Right atrium auricular region (tissue), 2 donors: Measurements from ENCODE around the gene UCN. TPM values are rescaled to one million over a fixed set of nuclear protein-coding genes. Genes with fewer than 3 reads are reported as not detected.

Experiments
- DNase-seq: peaks from one replicate; pipeline ENCODE4 v3.0.0-alpha.2; 2019; ENCODE audit warnings: low spot score
- H3K27ac ChIP-seq, 2 donors: fragments of 200-600 bp; sonication (generic); 1 replicate in 1 of 2; 2 replicates in 1 of 2; pipeline ENCODE4 v1.5.1; 2016 to 2019
- H3K27me3 ChIP-seq, 2 donors: fragments of 200-600 bp; sonication (generic); one replicate each; pipeline versions ENCODE4 v1.5.1 to v1.6.0; 2017 to 2019
- H3K36me3 ChIP-seq: fragments of 200-600 bp; sonication (generic); one replicate; pipeline ENCODE4 v1.5.1; 2016
- H3K4me1 ChIP-seq, 2 donors: fragments of 200-600 bp; sonication (generic); one replicate each; pipeline versions ENCODE4 v1.5.1 to v1.6.0; 2017 to 2019
- H3K4me3 ChIP-seq, 2 donors: fragments of 200-600 bp; sonication (generic); 1 replicate in 1 of 2; 2 replicates in 1 of 2; pipeline ENCODE4 v1.5.1; 2017 to 2019; ENCODE audit warnings: mild to moderate bottlenecking in 1 of 2, moderate library complexity in 1 of 2
- H3K9me3 ChIP-seq, 2 donors: fragments of 200-600 bp; sonication (generic); one replicate each; pipeline ENCODE4 v1.5.1; 2019
- total RNA-seq, 2 donors: library from RNA; depleted of rRNA; stranded (reverse); fragments of >200 nt; gene quantifications; one replicate each; pipeline ENCODE4 v1.1.0, GENCODE V29; 2016
- TF ChIP-seq, protein P1 (sequence below), 2 donors: fragments of 200-600 bp; sonication (generic); IDR thresholded peaks; one replicate each; pipeline ENCODE4 v1.5.1; 2019; ENCODE audit warnings: antibody characterized with exemption in 2 of 2

UCN gene
- total RNA-seq, 2 donors from 2014 or later: 0.74 to 2.6 TPM

DNA sequence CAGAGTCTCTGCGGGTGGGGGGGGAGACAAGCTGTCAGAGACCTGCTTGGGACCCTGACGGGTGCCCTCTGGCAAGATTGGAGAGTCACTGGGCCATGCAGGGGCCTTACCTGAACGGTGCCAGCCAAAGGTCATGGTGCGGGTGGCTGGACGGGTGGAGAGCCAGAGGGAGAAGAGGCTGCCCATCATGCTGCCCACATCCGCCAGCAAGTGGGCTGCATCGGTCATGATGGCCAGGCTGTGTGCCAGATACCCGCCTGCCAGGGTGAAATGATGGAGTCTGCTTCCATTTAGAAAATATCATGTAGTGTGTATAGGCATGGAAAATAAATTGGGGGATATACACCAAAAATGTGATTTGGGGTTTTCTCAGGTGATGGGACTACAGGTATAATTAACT, 50.2 kb downstream of the UCN start:
- no peak for DNase-seq
- Histone ChIP-seq H3K36me3 (no peaks in the 10 kb centered on the region), H3K4me3 (no peak overlapping the region), H3K4me1 (peaks cover 0 to 19% of the 10 kb centered on the region in 2 donors), H3K9me3 (no peaks in the 10 kb centered on the region), H3K27me3 (peaks cover 0 to 12% of the 10 kb centered on the region in 2 donors), H3K27ac (no peak overlapping the region)
- TF ChIP-seq, protein P1, sequence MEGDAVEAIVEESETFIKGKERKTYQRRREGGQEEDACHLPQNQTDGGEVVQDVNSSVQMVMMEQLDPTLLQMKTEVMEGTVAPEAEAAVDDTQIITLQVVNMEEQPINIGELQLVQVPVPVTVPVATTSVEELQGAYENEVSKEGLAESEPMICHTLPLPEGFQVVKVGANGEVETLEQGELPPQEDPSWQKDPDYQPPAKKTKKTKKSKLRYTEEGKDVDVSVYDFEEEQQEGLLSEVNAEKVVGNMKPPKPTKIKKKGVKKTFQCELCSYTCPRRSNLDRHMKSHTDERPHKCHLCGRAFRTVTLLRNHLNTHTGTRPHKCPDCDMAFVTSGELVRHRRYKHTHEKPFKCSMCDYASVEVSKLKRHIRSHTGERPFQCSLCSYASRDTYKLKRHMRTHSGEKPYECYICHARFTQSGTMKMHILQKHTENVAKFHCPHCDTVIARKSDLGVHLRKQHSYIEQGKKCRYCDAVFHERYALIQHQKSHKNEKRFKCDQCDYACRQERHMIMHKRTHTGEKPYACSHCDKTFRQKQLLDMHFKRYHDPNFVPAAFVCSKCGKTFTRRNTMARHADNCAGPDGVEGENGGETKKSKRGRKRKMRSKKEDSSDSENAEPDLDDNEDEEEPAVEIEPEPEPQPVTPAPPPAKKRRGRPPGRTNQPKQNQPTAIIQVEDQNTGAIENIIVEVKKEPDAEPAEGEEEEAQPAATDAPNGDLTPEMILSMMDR (IDR thresholded peaks at IDR 0.05): no peak

Other genes with a start within 250 kb of the UCN start
- gene OST4, start 236.8 kb downstream of the UCN start, total RNA-seq: 100 to 1,000 TPM; 379 to 465 TPM
- 10 to 100 TPM; 22.3 to 36.7 TPM for gene EMILIN1, start 229.8 kb downstream of the UCN start, total RNA-seq
- 1 to 10 TPM in 1 of 2 donors, under 1 TPM in 1; 0.82 to 1.7 TPM for gene KHK, start 221.7 kb downstream of the UCN start, total RNA-seq
- 1 to 10 TPM; 4.3 to 4.5 TPM for gene CGREF1, start 189.3 kb downstream of the UCN start, total RNA-seq
- 1 to 10 TPM in 1 of 2 donors, under 1 TPM in 1; 0.90 to 1.0 TPM for gene ABHD1, start 184.6 kb downstream of the UCN start, total RNA-seq
- 10 to 100 TPM; 47.5 to 51.4 TPM for gene PREB, start 173.8 kb downstream of the UCN start, total RNA-seq
- not detected for gene PRR30, start 169.0 kb downstream of the UCN start, total RNA-seq
- not detected for gene TCF23, start 159.4 kb downstream of the UCN start, total RNA-seq
- 100 to 1,000 TPM; 193 TPM for gene ATRAID, start 96.4 kb downstream of the UCN start, total RNA-seq
- 10 to 100 TPM in 1 of 2 donors, 1 to 10 TPM in 1; 9.2 to 14.7 TPM for gene SLC5A6, start 96.2 kb downstream of the UCN start, total RNA-seq
- 10 to 100 TPM in 1 of 2 donors, 1 to 10 TPM in 1; 4.8 to 13.2 TPM for gene CAD, start 91.1 kb downstream of the UCN start, total RNA-seq
- 1 to 10 TPM; 5.7 to 9.4 TPM for gene SLC30A3, start 45.4 kb downstream of the UCN start, total RNA-seq
- under 1 TPM; 0.59 to 0.94 TPM for gene DNAJC5G, start 33.0 kb downstream of the UCN start, total RNA-seq
- 100 to 1,000 TPM in 1 of 2 donors, 10 to 100 TPM in 1; 97.2 to 136 TPM for gene TRIM54, start 26.0 kb downstream of the UCN start, total RNA-seq
- 10 to 100 TPM; 73.9 to 74.3 TPM for gene MPV17, start 14.7 kb upstream of the UCN start, total RNA-seq
- gene GTF3C2, start 48.3 kb upstream of the UCN start, total RNA-seq: 10 to 100 TPM; 19.1 to 19.7 TPM
- 10 to 100 TPM; 27.1 to 36.3 TPM for gene EIF2B4, start 61.9 kb upstream of the UCN start, total RNA-seq
- 10 to 100 TPM; 66.0 to 69.3 TPM for gene SNX17, start 62.2 kb upstream of the UCN start, total RNA-seq
- 1 to 10 TPM; 4.7 to 6.2 TPM for gene ZNF513, start 72.3 kb upstream of the UCN start, total RNA-seq
- gene PPM1G, start 101.1 kb upstream of the UCN start, total RNA-seq: 10 to 100 TPM; 37.7 to 42.4 TPM
- 10 to 100 TPM; 36.5 to 50.4 TPM for gene NRBP1, start 120.2 kb upstream of the UCN start, total RNA-seq
- 1 to 10 TPM in 1 of 2 donors, not detected in 1; 1.2 TPM for gene KRTCAP3, start 133.9 kb upstream of the UCN start, total RNA-seq
- 10 to 100 TPM; 14.4 to 18.2 TPM for gene IFT172, start 181.3 kb upstream of the UCN start, total RNA-seq
- gene FNDC4, start 186.8 kb upstream of the UCN start, total RNA-seq: 10 to 100 TPM in 1 of 2 donors, 1 to 10 TPM in 1; 2.2 to 19.3 TPM
- 1 to 10 TPM in 1 of 2 donors, not detected in 1; 1.9 TPM for gene GCKR, start 188.4 kb upstream of the UCN start, total RNA-seq